HS-27A (cell line): ENCODE data around the gene ARFGAP2.
A peak's percentile ranks its signal among the peaks of the same experiment; 100 is the strongest.

ENCODE experiments used
- DNase-seq: peaks from one replicate; pipeline ENCODE4 v3.0.0-alpha.2; 2012; ENCODE audit warnings: low read depth, missing footprints

Gene ARFGAP2

DNA sequence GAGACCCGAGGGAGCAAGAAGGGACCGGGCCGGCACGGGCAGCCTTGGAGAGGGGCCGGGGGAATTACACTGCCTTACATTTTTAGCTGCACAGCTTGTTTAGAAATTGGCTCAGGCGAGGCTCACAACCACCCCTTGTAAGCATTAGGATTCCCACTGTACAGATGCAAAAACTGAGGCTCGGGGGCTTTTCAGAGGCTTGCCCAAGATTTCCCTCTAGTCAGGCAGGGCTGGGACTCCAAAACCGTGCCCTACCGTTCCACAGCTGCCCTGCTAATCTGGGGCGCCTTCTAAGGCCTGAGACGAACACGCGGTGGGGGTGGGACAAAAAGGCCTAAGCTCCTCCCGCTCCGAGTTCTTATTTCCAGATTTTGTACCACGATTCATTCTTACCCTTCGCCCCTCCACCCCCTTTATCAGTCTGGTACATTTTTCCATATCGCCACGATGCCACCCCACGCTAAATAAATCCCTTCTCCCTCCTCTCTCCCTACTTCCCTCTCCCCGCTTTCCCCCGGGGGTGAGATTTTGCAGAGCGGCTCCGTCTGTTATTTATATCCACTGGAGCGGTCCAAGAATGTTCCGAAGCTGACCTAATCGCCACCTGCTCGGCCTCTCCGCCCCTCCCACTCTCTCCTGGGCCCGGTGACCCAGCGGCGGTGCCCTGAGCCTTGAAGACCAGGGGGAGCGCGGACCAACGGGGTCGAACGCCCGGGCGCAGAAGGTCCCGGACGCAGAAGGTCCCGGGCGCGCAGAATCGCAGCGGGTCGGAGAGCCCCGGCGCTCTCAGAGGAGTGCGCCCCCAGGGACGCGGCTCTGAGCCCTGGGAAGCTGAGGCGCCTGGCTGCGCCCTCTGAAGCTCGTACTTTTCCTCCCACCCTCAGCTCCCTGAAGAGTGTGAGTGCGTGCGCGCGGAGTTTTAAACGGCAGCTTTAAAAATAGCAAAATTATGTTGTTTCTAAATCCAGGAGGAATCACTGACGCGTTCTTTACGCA is 10.3 kb upstream of the ARFGAP2 start:
- no peak for DNase-seq

DNA sequence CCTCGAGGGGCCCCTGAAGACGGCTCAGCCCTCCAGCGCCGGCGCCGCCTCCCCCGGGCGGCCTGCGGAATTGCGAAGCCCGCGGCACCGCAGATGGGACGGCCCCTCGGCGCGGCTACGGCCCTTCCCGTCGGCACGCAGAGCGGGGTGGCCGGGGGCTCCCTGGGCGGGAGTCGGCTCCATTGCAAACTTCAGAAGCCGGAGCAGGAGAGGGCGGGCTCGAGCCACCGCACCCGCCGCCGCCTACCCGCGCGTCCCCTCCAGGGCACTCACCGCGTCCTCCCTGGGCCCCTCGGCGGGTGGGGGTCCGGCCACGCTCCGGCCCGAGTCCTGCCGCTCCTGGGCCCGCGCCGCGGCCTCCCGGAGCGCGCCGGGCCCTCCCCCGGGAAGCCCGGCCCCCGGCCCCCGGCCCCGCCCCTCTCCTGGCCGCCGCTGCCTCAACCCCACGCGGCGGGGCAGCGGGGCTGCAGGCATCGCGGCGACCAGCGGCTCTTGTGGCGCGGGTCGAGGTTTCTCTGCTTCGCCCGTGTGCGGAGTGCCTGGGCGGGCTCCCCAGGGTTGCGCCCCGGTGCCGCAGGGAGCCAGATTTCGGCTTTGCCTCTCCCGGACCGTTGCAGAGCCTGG is 9.5 kb upstream of the ARFGAP2 start, which contains the start of gene PACSIN3:
Gene PACSIN3, minus strand, starts transcription at position 359 of the 624 bp plus-strand sequence. CDS start 3,707 bp downstream, outside the sequence.
- DNase-seq: no peak

DNA sequence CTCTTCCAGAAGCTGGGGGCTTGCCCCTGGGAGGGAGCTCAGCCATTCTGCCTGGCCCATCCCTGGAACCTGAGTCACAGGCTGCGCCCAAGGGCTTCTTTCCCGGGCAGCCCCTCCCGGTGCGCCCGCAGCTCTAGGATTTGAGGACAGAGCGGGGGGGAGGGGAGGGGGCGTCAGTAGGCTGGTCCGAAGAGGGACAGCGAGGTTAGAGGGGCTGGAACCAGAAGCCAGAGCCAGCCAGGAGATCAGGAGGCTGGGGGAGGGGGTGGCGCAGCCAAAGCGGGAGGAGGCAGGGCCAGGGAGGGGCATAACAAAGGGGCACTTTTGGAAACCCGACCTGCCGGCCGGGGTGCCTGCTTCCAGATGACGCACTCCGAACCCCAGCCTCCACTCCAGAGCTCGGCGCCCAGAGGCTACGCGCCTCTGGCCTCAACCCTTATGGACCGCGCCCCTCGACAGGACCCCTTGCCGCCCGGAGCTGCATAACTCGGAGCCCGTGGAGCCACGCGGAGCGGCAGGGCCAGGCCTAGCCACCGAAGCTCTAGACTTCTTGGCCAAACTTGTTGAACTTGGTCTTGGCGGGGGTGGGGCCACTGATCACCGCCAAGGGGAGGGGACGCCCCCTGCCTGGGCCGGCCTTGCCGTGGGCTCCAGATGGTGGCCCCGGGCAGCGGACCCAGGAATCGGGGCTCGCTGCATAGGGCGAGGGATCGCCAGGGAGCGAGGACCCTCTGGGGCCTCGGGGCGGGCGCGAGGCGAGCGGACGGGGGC is 8.8 kb upstream of the ARFGAP2 start:
- no peak for DNase-seq

DNA sequence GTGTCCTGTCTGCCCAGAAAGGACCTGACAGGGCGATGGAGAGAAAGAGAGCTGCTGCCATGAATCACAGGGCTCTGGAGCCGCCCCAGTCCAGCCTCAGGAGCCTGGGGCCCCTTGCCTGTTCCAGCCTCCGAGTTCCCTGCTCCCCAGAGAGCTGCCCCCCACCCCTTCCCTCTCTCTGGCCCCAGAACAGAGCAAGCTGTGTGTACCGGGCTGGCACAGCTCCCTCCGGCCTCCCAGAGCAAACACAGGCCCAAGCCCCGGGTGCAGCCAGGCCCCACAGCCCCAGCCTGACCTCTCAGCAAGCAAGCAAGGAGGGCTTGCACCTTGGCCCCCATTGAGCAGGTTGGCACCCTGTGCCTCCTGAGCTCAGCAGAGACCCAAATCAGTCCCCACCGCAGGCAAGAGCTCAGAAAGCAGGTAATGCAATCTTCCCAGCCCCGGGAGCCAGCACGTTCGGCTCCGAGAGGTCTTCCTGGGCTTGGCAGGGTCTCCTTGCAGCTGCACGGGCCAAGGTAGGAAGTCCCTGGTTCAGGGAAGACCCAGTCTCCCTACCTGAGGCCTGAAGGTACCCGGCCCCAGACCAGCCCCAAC is 8.1 kb upstream of the ARFGAP2 start:
- no peak for DNase-seq

DNA sequence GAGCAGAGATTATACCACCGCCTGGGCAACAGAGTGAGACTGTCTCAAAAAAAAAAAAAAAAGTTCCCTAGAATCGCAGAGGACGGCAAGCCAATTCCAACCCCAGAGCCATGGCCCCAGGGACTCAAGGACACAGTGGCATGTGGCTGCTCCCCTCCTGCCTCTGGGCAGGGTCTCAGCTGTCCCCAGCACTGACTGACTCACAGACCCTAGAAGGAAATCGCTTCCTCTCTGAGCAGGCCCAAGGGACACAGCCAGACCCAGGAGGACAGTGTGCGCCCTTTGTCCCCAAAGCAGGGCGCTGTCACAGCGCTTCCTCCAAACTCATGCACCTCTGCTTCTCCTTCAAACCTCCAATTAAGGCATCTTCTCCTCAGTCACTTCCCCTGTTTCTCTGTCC is 7.3 kb upstream of the ARFGAP2 start:
- no peak for DNase-seq

DNA sequence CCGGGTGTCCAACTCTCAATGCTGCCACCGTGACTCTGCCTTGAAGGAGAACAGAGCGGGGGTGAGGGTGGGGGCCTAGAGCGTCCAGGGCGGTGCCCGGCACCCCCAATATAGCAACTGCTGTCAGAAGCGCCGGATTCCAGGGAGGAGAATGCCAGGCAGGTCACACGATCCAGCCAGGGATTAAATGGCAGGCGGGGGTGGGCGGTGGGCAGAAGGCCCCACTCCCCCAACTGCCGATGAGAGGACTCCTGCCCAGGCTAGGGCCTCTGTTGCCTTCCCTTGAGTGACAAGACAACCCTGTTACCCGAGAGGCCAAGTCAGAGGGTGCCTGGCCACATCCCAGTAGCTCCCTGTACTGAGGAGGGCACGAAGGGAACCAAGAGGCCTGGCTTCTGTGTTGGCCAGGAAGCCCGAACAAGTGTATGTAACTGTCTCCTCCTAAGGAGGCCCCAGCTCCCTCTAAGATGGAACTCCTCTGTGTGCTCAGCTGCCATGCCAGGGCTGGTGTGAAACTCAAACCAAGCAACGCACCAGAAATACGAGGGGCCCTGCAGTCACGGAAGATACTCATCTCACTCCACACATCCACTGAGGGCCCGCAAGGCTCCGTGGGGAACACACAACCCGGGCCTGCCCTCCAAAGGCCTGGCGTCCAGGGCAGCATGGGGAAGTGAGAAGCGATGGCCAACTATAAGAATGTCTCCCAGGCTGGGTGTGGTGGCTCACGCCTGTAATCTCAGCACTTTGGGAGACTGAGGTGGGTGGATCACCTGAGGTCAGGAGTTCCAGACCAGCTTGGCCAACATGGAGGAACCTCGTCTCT is 6.6 kb upstream of the ARFGAP2 start:
- no peak for DNase-seq

DNA sequence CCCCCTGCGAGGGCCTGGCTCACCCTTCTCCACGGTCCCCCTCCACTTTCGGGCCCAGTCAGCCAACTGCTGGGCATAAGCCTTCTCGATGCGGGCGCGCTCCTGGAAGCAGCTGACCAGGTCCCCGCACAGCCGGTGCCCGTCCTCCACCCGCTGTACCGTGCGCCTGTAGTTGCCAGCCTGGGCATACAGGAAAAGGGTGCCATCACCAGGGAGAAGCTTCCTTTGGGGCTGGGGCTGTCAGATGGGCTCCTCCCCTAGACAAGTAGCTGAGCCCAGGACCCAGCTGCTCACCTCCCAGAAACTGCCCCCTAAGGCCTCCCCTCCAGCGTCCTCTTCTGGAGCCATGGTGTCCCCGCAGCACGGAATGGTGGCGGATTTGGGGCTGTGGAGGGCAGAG is 5.7 kb upstream of the ARFGAP2 start:
- DNase-seq: no peak

DNA sequence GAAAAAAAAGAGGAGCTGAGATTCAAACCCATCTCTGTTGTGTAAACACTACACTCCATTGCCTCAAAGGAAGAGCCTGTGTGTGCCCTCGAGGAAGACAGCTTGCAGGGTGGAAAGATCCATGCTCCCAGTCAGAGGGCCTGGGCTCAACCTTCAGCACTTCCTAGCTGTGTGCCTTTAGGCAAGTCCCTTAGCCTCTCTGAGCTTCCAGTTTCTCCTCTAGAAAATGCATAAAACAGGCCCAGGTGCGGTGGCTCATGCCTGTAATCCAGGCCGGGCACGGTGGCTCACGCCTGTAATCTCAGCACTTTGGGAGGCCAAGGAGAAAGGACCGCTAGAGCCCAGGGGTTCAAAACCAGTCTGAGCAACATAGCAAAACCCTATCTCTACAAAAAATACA is 4.6 kb upstream of the ARFGAP2 start:
- no peak for DNase-seq

DNA sequence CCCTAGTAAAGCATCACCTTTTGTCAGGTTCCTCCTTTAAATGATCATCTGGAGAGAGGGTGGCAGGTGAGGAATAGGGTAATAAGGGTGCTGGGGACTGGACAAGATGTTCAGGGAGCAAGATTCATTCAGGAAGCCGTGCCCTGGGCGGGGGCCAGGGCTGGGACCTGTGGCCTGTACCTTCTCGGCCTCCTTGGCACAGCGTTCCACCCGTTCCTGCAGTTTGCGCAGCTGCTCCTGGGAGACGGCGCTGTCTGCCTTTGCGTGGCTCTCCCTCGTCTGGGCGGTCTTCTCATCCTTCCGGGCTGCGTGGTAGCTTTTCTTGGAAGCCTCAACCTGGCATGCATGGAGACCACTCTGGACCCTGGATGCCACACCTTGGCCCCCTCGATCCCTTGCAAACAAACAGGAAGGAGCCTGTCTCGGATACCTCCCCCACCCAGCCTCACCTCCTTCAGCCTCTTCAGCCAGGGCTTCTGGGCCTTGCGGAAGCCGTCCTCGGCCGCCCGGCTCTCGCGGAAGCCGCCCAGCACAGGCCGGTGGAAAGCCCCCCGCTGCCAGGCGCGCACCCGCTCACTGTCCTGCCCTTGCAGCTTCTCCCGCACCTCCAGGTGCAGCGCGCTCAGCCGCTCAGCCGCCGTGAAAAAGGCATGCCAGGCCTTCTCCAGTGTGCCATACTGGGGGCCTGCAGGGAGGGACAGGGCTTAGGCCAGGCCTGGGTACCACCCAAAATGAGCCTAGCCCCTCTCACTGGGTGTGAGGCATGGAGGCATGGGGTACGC is 3.5 kb upstream of the ARFGAP2 start:
- no peak for DNase-seq

DNA sequence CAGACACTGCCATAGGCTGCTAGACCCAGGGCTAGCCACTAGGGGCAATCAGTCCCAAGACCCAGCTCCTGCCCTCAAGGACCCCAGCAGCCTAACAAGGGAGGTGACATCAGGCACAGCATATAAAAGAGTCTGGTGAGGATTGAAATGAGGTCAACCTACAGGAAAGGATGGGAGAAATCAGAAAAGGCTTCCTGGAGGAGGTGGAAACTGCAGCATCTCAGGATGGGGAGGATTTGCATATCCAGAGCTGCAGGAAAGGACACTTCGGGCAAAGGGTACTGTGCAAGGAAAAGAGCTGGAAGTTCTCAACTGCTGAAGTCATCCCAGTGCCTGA is 2.9 kb upstream of the ARFGAP2 start:
- no peak for DNase-seq

DNA sequence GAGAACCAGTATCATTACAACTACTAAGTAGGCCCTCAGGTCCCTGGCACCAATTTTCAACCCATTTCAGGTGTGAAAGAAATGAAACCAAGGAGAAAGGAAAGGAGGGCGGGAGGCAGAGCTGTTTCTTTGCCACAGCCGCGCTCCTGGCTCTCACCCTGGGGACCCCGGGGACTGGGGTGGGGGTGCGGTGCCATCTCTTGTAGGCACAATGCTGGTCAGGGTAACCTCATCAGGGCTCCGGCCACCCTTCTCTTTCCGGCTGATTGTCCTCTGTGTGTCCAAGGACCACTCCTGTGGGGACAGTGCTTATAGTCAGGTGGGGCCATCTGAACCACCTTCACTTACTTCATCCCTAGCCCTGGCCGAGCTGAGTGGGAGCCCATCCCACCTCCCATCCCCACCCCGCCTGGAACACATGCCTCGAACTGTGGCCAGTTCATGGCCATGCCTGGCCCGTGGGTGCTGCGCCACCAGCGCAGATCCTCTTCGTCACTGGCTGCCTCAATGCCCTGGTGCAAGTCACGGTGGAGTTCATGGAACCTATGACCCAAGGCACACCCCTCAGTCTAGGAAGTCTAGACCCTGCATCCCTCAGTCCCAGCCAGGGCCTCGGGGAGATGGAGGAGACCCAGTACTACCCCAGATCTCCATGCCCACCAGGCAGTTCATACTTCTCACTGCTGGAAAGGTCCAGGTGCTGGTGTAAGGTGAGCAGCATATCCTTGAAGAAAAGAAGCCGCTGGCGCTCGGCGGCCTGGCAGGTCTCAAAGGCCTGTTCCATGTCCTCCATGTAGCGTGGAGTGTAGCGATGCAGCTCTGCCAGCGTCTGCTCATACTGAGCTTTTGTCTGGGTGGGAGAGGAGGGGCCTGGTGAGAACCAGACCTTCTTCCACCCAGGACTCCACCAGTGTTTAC is 2.3 kb upstream of the ARFGAP2 start:
- DNase-seq: no peak

DNA sequence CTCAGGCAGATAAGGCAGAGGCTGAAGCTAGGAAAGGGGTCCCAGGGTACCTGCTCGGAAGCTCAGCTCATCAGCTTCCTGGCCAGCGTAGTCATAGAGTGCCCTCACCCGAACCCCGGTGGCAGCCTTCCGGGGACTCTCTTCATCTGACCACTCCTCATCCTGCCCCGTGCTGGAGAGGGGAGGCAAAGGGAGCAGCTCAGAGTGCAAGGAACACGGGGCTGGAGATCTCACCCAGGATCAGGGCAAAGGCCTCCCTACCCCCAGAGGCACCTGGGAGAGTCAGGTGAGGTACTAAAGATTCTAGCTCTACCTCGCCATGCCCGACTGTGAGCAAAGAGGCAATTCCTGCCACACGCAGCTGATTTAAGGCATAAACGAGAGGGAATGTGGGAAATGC is 1.6 kb upstream of the ARFGAP2 start:
- DNase-seq: no peak

DNA sequence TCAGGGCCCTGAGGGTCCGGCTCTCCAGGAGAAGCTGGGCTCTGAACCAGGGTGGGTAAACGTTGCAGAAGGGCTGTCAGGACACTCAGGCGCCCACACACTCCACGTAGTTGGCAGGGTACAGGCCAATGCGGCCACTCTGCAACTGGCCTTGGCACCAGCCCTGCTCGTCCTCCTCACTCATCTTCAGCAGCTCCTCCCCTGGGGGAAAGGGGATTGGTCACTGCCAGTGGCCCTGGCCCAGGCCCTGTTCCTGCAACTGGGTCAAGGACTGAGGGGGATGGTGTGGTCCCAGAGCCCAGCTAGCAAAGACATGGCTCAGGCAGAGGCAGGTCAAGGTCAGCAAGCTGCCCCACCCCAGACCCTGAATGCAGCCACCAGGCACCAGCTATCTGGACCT is 1.2 kb upstream of the ARFGAP2 start:
- no peak for DNase-seq

DNA sequence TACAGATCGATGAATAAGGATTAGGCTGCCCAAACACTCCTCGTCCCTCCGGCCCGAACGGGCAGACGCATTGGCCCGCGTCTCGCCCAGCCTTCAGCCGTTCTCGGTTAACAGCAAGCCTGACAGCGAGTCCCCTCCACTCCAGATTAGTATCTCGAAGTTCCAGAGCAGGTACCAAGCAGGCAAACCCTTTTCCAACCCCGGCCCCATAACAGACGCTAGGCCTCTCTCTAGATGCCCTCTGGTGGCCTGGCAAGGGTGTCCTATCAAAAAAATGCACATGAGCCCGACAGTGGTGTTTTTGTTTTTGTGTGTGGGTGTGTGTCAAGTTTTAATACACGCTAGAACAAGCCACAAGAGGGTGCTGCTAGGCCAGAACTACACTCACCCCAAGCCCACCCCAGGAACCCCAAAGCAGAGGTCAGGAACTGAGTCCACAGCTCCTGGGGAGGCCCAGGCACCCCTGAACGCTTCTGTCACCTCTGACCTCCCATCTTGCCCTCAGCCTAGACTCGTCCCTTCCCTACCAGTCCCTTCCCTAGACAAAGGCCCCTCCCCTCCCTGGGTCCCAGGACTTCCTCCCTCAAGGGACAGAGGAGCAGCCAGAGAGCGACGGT is 658 bp upstream of the ARFGAP2 start:
- peak; percentile 72 for DNase-seq

DNA sequence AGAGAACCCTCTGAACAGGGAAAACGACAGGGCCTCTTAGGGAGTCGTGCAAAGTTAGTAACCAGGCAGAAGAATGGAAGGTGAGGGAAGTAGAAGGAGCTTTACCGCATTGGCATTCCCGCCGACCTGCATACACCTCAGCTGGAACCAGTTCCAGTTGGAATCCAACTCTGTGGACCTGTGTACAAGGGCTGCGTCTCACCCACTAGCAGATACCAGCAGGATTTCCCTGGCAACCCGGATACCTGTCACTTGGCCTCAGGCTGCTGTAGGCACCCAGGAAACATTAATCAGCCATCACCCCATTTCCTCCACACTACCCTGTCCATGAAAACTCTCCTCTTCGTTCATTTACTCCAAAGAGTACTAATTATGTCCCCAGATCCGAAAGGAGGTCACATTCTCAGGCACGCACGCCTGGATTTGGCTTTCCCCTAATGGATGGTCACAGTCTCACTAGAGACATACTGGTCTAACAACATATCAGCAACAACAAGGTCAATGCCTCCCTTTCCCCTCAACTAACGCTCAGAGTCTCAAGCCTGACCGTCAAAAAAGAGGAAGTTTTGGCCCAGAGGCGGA is 842 bp downstream of the ARFGAP2 start:
- no peak for DNase-seq

DNA sequence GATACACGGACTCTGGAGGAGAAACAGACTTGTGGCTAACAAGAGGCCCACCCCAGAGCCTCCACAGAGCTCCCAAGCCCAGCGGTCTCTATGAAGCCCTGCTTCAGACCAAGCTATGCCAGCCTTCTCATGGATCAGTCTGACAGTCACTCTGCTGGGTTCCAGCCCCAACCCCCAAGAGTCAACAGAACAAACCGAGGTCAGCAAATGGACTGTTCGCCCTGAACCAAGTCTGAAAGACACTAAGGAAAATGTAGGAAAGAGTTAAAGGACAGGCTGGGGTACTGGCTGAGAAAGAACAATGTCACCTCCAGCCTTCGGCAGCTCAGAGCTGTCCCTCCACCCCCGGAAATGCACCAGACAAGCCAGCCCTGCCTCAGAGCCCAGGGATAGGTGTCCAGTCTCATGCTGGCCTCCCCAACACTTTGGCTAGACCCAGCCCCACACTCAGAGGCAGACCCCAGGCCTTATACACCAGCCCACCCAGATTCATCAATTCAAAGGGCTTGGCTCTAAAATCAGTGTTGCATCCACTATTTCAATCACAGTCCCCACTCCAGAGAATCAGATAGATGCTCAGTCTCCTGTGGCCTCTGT is 3.8 kb downstream of the ARFGAP2 start:
- no peak for DNase-seq

DNA sequence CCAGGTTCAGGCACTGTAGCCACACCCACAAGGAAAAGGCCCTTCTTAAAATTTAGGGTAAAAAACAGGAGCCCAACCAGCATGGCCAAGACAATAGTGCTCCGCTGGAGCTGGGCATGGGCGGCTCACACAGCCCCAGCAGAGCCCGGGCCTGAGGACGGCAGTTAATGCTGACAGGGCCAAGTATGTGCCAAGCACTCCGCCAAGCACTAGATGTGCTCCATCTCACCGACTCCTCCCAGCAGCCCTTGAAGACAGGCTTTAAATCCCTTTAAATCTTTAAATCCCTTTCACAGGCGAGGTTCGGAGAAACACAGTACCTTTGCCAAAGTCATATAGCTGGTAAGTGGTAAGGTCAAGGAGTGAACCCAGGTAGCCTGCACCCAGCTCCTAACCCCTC is 4.8 kb downstream of the ARFGAP2 start:
- DNase-seq: no peak
